Neural progenitor cell (in vitro differentiated cells): ENCODE data around the gene TMEM109.

ENCODE experiments used
- CTCF ChIP-seq: fragments of 200-600 bp; sonication (generic); IDR thresholded peaks from 2 replicates; pipeline ENCODE4 v1.5.1; 2017; ENCODE audit warnings: antibody characterized with exemption, mild to moderate bottlenecking
- EZH2phosphoT487 ChIP-seq: fragments of 200-600 bp; sonication (generic); IDR thresholded peaks from 2 replicates; pipeline ENCODE4 v1.6.1; 2017; ENCODE audit warnings: antibody characterized with exemption

- TF ChIP-seq CTCF: no peak
- no peak for TF ChIP-seq EZH2phosphoT487
Measured at GRCh38 chr11:60916669-60917206, 2.8 kb downstream of the TMEM109 start.
